Measurements from ENCODE around the gene SYN1.

- TF ChIP-seq POLR2A (IDR thresholded peaks at IDR 0.05) (no peak), CTCF (IDR thresholded peaks at IDR 0.05) (no peak)
Observed at GRCh38 chrX:47612418-47612817, 7.2 kb downstream of the SYN1 start.
